Esophagus (tissue), 2 donors: ENCODE results near the gene PSMC3. TPM values are rescaled to one million over a fixed set of nuclear protein-coding genes. Genes with fewer than 3 reads are reported as not detected.
A peak's percentile ranks its signal among the peaks of the same experiment; 100 is the strongest.

Source experiments
- H3K27ac ChIP-seq, 2 donors: one replicate each; pipeline ENCODE4 v1.5.1; 2013; ENCODE audit warnings: low read depth in 2 of 2, mild to moderate bottlenecking in 2 of 2, inconsistent platforms in 1 of 2, low read length in 1 of 2, moderate library complexity in 1 of 2
- H3K27me3 ChIP-seq, 2 donors: one replicate each; pipeline ENCODE4 v1.6.1; 2013; ENCODE audit warnings: low read length in 2 of 2, control low read depth in 1 of 2, mild to moderate bottlenecking in 1 of 2; ENCODE audit not compliant: insufficient read depth in 2 of 2, control insufficient read depth in 1 of 2
- H3K36me3 ChIP-seq, 2 donors: one replicate each; pipeline ENCODE4 v1.6.1; 2013; ENCODE audit warnings: low read length in 1 of 2; ENCODE audit not compliant: control insufficient read depth in 2 of 2, insufficient read depth in 2 of 2
- H3K4me1 ChIP-seq, 2 donors: one replicate each; pipeline ENCODE4 v1.6.1; 2013; ENCODE audit warnings: low read length in 1 of 2; ENCODE audit not compliant: control insufficient read depth in 2 of 2, insufficient read depth in 2 of 2
- H3K4me3 ChIP-seq, 2 donors: one replicate each; pipeline ENCODE4 v1.5.1; 2013; ENCODE audit warnings: low read length in 2 of 2, mild to moderate bottlenecking in 2 of 2, low read depth in 1 of 2, moderate library complexity in 1 of 2
- H3K9me3 ChIP-seq, 2 donors: one replicate each; pipeline ENCODE4 v1.6.1; 2013; ENCODE audit warnings: mild to moderate bottlenecking in 2 of 2, low read depth in 1 of 2, low read length in 1 of 2, moderate library complexity in 1 of 2; ENCODE audit not compliant: control insufficient read depth in 2 of 2, insufficient read depth in 1 of 2
- WGBS, 2 donors: extraction: QIAGEN DNeasy Blood & Tissue Kit; methylation state at CpG; one replicate each; pipeline ENCODE4 v1.1.7; 2013; 5-methylcytosine and 5-hydroxymethylcytosine counted together
- polyA plus RNA-seq, 2 donors: library from polyadenylated mRNA; stranded (reverse); fragments of 200-250 nt; gene quantifications; one replicate each; pipeline ENCODE4 v1.2.3, GENCODE V29; 2013
- donor health status: healthy with polysubstance abuse.
- donor health status: Bipolar disorder and iron deficiency.

The PSMC3 gene
- polyA plus RNA-seq, 2 donors, result 90.3 to 137 TPM

GRCh38 chr11:47378836-47379170 is 47.4 kb downstream of the PSMC3 start:
- H3K36me3 ChIP-seq, result no peaks in the 10 kb centered on the region
- no peaks in the 10 kb centered on the region for H3K9me3 ChIP-seq
- no peaks in the 10 kb centered on the region for H3K27me3 ChIP-seq
- H3K4me3 ChIP-seq, result no peak overlapping the region
- no peak overlapping the region for H3K27ac ChIP-seq
- peaks cover 3 to 7% of the 10 kb centered on the region in 2 donors for H3K4me1 ChIP-seq

GRCh38 chr11:47378010-47378835 is 48.0 kb downstream of the PSMC3 start, which contains the start of gene SPI1:
Gene SPI1, minus strand, starts transcription at chr11:47378547. Its CDS starts 194 bp downstream, at chr11:47378353.
- WGBS, 2 donors, result 78 to 79% methylated on average over 31 of the region's 31 CpGs
- no peaks in the 10 kb centered on the region for H3K36me3 ChIP-seq
- peak within 1 kb of the TSS in 1 of 2 donors; percentile 37 for H3K4me3 ChIP-seq
- peaks cover 3 to 7% of the 10 kb centered on the region in 2 donors for H3K4me1 ChIP-seq
- H3K27me3 ChIP-seq, result no peaks in the 10 kb centered on the region
- H3K27ac ChIP-seq, result peak within 1 kb of the TSS in 1 of 2 donors; percentile 9
- no peaks in the 10 kb centered on the region for H3K9me3 ChIP-seq

GRCh38 chr11:47377571-47378009 is 48.6 kb downstream of the PSMC3 start:
- Histone ChIP-seq H3K4me3 (peak overlapping the region in 1 of 2 donors; percentile 37), H3K27me3 (no peaks in the 10 kb centered on the region), H3K36me3 (no peaks in the 10 kb centered on the region), H3K9me3 (no peaks in the 10 kb centered on the region), H3K4me1 (peaks cover 3 to 7% of the 10 kb centered on the region in 2 donors), H3K27ac (no peak overlapping the region)
- 68 to 74% methylated on average over 5 of the region's 5 CpGs for WGBS, 2 donors

GRCh38 chr11:47376525-47377371 is 49.5 kb downstream of the PSMC3 start:
- Histone ChIP-seq H3K27me3 (no peaks in the 10 kb centered on the region), H3K4me3 (peak overlapping the region in 1 of 2 donors; percentile 37)

GRCh38 chr11:47376107-47376524 is 50.1 kb downstream of the PSMC3 start:
- Histone ChIP-seq H3K4me1 (peaks cover 3 to 7% of the 10 kb centered on the region in 2 donors), H3K4me3 (no peak overlapping the region), H3K27me3 (no peaks in the 10 kb centered on the region), H3K36me3 (no peaks in the 10 kb centered on the region), H3K9me3 (no peaks in the 10 kb centered on the region), H3K27ac (no peak overlapping the region)
- 76 to 80% methylated on average over 8 of the region's 8 CpGs for WGBS, 2 donors

More at GRCh38 chr11:47376525-47377371, 49.5 kb downstream of the PSMC3 start:
- 45 to 50% methylated on average over 14 of the region's 14 CpGs for WGBS, 2 donors
- H3K36me3 ChIP-seq, result no peaks in the 10 kb centered on the region
- no peaks in the 10 kb centered on the region for H3K9me3 ChIP-seq
- H3K4me1 ChIP-seq, result peaks cover 3 to 7% of the 10 kb centered on the region in 2 donors
- peak overlapping the region in 1 of 2 donors; percentile 38 for H3K27ac ChIP-seq

GRCh38 chr11:47375546-47376085 is 50.6 kb downstream of the PSMC3 start:
- Histone ChIP-seq H3K4me3 (no peak overlapping the region), H3K27me3 (no peaks in the 10 kb centered on the region), H3K36me3 (no peaks in the 10 kb centered on the region), H3K9me3 (no peaks in the 10 kb centered on the region), H3K27ac (no peak overlapping the region), H3K4me1 (peaks cover 3 to 7% of the 10 kb centered on the region in 2 donors)
- 90 to 91% methylated on average over 13 of the region's 13 CpGs for WGBS, 2 donors

- Histone ChIP-seq H3K27me3 (no peaks in the 10 kb centered on the region), H3K4me3 (no peak overlapping the region), H3K4me1 (peaks cover 3 to 7% of the 10 kb centered on the region in 2 donors), H3K9me3 (no peaks in the 10 kb centered on the region), H3K27ac (no peak overlapping the region), H3K36me3 (no peaks in the 10 kb centered on the region)
- WGBS, 2 donors, result 78 to 82% methylated on average over 8 of the region's 8 CpGs
These were observed 51.2 kb downstream of the PSMC3 start for GRCh38 chr11:47375020-47375419.

GRCh38 chr11:47374720-47375019 is 51.6 kb downstream of the PSMC3 start:
- H3K9me3 ChIP-seq, result no peaks in the 10 kb centered on the region
- no peak overlapping the region for H3K4me3 ChIP-seq
- peaks cover 3 to 7% of the 10 kb centered on the region in 2 donors for H3K4me1 ChIP-seq
- 72 to 85% methylated on average over 5 of the region's 5 CpGs for WGBS, 2 donors
- no peaks in the 10 kb centered on the region for H3K36me3 ChIP-seq
- no peaks in the 10 kb centered on the region for H3K27me3 ChIP-seq
- H3K27ac ChIP-seq, result no peak overlapping the region

GRCh38 chr11:47373876-47374719 is 52.1 kb downstream of the PSMC3 start:
- Histone ChIP-seq H3K27ac (no peak overlapping the region), H3K4me1 (peaks cover 3 to 7% of the 10 kb centered on the region in 2 donors), H3K27me3 (no peaks in the 10 kb centered on the region), H3K36me3 (no peaks in the 10 kb centered on the region), H3K9me3 (no peaks in the 10 kb centered on the region), H3K4me3 (no peak overlapping the region)
- WGBS, 2 donors, result 31 to 36% methylated on average over 19 of the region's 19 CpGs
